HG03442 (cell line): ENCODE data around the gene CYP4F3.
"Not testable (repeated sequence)": the region's sequence is repeated elsewhere in the genome, so short reads cannot be mapped to it uniquely, and the experiment has no call there.

Source experiments
- ATAC-seq: cut with Tn5 transposase; IDR thresholded peaks from one replicate; pipeline ENCODE4 v1.9.1; 2021; ENCODE audit warnings: mild to moderate bottlenecking, moderate library complexity; ENCODE audit not compliant: unreplicated experiment

CYP4F3 gene

DNA sequence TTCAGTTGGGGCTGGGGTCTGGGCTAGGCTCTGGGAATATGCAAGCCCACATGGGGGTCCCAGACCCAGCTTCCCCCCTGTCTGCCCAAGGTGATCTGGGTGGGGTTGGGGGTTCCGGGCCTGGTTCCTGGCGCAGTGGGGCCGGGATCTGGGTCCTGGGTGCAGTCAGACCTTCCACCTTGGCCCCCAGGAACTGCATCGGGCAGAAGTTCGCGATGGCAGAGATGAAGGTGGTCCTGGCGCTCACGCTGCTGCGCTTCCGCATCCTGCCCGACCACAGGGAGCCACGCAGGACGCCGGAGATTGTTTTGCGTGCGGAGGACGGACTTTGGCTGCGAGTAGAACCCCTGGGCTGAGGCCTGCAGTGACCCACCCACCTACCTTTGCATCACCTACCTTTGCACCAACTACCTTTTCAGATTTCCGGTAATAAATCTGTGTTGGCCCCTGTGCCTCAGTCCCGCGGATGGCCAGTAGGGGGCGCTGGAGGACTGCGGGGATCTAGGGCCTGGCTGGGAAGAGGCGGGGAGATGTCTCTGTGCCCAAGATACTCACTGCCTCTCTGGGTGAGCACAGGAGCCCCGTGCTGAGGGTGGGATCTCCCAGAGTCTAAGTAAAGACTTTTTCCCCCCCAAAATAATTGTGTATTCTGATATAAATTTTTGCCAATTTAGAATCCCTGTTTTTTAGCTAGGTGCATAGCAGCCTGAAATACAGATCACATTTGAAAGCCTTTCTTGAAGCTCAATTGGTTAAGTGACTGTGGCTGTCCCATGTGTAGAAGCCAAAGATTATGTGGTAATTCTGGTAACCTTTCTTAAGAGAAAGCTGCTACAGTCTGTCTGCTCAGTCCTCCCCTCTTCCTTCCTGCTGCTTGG is 11.5 kb upstream of the CYP4F3 start:
- no peak for ATAC-seq

DNA sequence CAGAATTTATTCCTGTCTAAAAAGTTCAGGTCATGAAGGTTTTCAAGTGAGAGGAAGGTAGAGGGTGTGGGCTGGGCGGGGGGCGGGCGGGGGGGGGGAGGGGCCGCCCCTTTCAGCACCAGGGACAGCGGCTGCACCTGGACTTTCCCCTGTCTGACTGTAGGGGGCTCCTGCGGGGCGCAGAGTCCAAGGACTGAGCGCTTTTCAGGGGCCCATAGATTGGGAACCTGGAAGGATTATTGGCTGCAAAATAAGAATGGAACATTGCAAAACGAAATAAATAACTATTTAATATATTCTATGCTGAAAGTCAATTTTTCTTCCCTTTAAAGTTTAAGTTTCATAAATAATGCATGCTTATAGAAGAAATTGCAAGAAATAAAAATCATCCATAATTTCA is 8.9 kb upstream of the CYP4F3 start:
- ATAC-seq: no peak

DNA sequence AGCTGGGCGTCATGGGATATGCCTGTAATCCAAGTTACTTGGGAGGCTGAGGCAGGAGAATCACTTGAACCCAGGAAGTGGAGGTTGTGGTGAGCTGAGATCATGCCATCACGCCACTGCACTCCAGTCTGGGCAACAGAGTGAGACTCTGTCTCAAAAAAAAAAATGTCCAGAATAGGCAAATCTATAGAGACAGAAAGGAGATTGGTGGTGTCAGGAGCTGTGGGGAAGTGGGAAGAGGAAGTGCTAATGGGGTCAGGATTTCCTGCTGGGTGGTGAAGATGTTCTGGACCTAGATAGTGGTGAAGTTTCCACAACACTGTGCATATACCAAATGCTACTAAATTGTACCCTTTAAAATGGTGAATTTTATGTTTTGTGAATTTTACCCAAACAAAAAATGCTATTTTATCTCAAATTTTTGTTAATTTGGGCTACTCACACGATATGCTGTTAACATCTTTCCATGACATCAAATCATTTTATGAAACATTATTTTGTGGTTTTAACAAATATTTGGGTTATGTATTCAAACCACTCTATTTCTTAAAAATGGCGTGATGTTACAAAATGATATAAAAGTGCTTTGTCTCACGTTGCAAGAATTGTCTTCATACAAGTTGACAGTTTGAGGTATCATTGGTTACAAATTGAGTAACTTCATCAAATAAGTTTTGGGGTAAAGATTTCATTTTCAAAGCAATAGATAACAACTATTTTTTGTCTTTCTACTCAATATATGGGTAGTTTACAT is 7.4 kb upstream of the CYP4F3 start:
- no peak for ATAC-seq

DNA sequence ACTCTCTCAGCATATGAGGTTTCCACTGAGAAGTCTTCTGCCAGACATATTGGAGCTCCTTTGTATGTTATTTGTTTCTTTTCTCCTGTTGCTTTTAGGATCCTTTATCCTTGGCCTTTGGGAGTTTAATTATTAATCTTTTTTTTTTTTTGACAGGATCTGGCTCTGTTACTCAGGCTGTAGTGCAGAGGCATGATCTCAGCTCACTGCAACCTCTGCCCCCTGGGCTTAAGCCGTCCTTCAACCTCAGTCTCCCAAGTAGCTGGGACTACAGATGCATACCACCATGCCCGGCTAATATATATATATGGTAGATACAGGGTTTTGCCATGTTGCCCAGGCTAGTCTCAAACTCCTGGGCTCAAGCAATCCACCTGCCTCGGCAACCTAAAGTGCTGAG is 6.6 kb upstream of the CYP4F3 start:
- no peak for ATAC-seq

DNA sequence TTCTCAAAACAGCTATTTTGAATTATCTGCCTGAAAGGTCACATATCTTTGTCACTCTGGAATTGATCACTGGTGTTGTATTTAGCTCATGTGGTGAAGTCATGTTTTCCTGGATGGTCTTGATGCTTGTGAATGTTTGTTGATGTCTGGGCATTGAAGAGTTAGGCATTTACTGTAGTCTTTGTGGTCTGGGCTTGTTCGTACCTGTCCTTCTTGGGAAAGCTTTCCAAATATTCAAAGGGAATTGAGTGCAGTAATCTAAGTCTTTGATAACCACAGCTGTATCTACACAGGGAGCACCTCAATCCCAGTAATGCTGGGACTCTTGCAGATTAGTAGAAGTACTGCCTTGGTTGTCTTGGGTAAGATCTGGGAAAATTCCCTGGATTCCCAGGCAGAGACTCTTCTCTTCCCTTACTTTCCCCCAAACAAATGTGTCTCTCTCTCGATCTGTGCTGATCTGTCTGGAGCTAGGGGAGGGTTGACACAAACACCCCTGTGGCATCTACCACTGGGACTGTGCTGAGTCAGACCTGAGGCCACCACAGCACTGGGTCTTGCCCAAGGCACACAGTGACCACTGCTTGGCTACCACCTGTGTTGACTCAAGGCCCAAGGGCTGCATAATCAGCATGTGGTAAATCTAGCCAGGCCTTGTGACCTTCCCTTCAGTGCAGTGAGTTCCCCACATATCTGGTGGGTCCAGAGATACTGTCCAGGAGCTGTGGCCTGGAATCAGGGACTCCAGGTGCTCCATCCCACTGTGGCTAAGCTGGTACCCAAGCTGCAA is 5.5 kb upstream of the CYP4F3 start:
- no peak for ATAC-seq

DNA sequence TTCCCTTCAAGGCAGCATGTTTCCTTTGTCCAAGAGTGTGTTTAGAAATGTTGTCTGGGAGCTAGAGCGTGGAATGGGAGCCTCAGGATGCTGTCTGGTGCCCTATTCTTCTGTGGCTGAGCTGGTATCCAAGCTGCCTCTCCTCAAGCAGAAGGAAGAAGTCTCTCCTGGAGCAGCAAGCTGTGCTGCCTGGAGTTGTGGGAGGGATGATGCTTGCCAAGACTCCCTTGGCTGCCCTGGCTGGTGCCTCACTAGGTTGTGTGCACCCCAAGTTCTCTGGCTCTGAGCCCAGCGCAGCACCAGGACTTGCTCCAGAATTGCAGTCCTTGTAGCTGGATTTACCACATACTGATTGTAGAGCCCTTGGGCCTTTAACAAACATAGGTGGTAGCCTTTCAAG is 4.7 kb upstream of the CYP4F3 start:
- ATAC-seq: no peak

DNA sequence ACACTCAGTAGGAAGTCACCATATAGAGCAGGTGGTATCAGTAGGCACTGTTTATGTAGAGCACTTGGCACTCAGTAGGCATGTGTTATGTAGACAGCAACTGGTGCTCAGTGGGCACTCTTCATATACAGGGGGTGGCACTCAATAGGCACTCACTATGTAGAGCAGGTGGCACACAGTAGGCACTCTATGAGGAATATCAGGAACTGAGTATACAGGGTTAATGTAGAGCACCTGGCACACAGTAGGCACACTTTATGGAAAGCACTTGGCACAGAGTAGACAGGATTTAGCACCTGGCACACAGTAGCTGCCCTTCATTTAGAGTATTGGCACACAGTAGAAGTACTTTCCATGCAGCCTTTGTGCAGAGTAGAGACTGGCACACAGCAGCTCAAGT is 1.1 kb upstream of the CYP4F3 start:
- ATAC-seq: no peak

DNA sequence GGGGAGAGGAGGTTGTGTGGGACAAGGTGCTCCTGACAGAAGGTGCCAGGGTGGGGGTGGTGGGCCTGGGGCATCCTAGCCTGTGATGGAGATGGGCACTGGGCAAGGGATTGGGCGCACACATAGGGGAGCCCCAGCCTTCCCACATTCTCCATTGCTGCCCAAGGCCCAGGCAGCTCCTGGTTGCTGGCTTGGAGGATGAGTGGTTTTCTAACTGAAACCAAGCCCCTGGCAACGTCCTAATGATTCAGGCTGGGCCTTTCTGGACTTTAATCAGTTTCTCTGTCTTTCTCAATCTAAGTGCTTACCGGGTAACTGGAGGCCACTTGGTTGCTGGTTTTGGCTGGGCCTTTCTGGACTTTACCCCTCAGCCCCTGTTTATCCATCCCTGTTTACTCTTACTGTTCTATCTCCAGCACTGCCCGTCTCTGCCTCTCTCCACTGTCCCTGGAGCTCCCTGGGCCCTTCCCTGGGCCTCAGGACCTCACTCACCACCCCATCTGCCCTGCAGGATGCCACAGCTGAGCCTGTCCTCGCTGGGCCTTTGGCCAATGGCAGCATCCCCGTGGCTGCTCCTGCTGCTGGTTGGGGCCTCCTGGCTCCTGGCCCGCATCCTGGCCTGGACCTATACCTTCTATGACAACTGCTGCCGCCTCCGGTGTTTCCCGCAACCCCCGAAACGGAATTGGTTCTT is 354 bp downstream of the CYP4F3 start:
- no peak for ATAC-seq

DNA sequence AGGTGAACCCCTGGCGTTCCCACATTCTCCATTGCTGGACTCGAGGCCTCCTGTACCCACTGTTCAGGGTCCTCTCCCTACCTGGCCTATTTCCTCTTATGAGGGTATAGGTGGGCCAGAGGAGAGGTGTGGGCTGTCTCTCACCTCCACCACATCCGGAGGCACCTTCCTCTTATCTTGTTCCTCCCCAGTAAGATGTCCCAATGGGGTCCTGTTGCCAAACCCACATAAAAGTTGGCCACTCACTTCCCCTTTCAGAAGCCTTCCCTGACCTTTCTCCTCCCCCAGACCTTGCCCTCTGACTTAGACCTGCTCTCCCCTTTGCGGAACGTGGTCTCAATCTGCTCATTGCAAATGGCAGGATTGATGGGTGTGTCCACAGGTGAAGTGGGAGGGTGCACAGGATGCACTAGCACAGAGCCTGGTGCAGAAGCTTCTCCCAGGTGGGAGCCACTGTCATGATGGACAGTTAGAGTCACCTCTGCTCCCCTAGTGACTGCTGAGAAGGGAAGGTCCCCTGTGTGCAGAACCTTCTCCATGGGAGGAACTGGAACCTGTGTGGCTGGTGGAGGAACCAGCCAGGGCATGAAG is 1.3 kb downstream of the CYP4F3 start:
- ATAC-seq: no peak

DNA sequence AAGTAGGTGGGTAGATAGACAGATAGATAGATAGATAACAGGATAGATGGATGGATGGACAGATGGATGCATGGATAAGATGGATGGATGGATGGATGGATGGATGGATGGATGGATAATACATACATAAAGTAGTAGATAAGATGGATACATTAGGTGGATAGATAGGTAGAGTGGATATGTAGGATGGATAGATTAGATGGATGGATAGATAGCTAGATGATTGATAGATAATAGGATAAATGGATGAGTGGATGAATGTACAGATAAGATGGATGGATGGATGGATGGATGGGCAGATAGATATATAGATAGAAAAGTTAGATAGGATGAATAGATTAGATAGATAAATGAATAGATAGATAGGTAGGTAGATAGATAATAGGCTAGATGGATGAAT is 2.1 kb downstream of the CYP4F3 start:
- ATAC-seq: no peak

DNA sequence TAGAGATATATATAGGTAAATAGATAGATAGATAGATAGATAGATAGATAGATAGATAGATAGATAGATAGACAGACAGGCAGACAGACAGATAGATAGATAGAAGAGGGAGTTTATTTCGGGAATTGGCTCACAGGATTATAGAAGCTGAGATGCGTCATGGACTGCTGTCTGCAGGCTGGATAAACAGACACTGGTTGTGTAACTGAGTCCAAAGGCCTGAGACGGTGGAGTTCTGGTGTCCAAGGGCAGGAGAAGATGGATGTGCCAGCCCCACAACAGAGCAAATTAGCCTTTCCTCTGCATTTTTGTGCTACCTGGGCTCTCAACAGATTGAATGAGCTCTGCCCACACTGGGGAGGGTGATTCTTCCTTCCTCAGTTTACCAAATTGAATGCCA is 2.7 kb downstream of the CYP4F3 start:
- ATAC-seq: no peak

DNA sequence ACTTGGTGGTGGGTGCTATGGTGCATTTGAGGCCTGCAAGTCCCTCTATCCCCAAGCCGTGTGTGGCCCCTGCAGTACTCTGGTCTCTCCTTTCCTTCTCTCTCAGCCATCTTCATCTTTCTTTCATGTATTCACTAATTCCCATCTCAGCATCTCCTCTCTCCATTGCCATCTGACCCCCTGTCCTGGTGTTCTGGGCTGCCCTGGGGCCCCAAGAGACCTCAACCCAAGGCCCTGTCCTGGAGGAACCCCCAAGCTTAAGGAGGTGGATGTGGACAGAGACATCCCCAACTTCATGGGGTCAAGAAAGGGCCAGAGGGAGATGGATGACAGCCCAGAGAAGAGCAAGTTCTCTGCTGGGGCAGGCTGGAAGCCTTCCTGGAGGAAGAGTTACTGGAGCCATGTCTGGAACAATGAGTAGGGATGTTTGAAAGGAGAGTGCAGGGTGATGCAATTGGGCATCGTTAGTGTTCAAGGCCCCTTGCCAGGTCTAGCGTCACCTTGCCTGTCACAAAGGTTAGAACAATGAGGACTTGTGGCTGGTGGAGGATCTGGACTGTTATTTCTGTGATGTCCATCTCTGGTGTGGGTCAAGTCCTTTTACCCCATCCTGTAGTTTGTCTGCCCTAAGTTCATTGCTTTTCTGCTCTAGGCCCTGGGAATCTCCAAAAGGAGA is 3.5 kb downstream of the CYP4F3 start:
- ATAC-seq: no peak

DNA sequence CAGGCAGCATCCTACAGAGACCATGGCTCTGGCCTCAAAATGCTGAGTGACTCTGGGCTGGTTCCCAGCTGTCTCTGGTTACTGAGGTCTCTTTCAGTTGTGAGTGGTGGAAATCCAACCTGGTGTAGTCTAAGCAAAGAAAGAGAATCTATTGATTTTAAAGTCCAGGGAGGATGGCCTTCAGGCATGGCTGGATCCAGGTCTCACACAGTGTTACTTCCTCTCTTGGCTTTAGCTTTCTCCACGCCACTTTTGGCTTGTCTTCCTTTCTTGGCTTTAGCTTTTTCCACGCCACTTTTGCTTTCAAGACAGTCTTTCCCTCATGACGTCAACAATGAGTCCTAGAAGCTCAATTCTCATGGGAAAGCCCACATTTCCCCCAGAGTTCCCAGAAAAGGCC is 4.1 kb downstream of the CYP4F3 start:
- no peak for ATAC-seq

DNA sequence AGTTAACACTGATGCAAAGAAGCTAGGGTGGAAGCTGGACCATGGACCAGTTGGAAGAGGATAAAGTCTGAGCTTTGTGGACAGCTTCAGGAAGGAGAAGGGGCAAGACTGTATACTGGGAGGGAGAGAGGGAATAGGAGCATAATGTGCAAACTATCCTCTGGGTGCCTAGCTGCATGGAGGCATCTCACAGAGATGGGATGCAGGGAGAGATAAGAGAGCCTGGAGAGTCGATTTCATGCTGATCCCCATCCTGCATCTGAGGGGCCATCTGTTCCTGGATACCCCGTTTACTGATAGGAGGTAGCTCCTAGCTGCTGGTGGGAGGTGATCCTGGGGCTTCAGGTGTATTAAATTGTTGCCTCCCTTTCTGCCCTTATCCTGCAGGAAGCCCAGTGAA is 8.8 kb downstream of the CYP4F3 start:
- ATAC-seq: no peak

DNA sequence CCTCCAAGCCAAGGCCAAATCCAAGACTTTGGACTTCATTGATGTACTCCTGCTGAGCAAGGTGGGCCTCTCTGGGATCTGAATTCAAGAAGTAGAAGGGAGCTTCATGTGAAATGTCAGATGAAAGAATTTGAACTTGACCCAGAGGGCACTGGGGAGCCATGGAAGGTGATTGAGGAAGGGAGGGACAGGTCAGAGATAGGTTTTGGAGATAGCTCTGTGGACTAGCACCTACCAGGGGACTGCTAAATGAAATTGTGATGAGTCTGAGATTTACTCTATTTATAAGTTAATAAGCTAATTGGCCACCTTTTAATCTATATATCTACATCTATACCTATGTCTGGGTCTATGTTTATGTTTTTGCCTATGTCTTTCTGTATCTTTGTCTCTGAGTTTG is 9.4 kb downstream of the CYP4F3 start:
- not testable (repeated sequence) for ATAC-seq

DNA sequence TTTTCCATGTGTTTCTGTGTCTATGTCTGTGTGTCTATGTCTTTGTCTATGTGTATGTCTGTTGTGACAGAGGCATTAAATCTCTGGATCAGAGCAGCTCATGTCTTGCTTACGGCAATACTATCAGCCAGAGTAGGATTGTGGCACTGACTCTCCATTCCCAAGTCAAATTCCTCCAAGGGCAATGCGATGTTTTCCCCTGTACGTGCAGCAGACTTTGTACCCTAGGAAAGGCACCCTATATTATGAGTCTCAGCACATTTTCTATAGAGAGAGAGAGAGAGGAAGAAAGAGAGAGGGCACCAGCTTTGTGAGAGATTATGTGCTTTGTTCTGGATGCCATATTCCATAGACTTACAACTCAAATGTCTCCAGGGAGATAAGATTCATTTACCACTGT is 11.1 kb downstream of the CYP4F3 start:
- no peak for ATAC-seq

DNA sequence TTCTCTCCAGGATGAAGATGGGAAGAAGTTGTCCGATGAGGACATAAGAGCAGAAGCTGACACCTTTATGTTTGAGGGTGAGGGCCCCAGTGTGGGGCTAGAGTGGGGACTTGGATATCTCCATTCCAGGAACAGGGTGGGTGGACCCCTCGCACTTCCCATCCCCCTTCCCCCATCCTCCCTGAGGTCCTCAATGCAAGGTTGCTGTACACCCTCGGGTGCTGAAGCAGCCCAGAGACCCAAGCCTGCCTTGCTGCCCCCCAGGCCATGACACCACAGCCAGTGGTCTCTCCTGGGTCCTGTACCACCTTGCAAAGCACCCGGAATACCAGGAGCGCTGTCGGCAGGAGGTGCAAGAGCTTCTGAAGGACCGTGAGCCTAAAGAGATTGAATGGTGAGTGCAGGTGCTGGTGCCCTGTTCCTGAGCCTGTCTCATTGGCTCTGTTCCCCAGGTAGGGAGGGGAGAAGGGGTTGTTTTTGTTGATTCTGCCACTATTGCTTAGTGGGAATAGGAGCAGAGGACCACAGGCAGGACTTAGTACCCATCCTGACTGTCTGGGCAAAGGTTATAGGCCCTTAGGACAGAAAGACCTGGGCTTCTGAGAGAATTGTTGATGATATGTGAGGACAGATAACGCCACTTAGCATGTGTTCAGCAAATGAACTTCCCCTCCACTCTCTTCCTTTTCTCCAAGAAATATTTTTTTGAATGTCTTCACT is 12.0 kb downstream of the CYP4F3 start:
- ATAC-seq: no peak

DNA sequence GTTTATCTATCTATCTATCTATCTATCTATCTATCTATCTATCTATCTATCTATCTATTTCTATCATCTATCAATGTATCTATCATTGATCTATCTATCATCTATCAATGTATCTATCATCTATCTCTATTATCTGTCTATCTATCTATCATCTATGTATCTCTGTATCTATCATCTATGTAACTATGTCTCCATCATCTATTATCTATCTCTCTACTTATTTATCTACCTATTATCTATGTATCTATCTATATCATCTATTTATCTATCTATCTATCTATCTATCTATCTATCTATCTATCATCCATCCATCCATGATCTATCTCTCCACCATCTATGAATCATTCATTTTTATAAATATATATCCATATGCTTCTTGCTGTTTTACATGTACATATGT is 15.8 kb downstream of the CYP4F3 start:
- no peak for ATAC-seq

DNA sequence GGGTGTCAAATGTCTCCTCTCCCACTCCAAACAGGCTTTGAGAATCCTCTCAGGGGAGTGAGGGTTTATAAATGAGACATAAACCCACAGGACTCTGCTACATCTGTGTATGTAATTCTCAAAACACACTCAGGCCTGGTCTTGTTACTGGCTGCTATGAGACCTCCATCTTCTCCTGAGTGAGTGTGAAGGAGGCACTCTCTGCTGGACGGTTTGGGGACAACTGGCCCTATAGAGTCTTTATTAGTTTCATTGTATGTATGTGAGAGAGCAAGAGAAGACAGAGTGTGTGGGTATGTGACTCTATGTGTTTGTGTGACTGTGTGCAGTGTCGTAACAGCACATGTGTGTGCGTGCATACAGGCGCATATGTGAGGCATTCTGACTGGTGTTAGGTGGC is 22.6 kb downstream of the CYP4F3 start:
- no peak for ATAC-seq
